ENCODE results near the gene ATP13A1.
"Not testable (repeated sequence)": the region's sequence is repeated elsewhere in the genome, so short reads cannot be mapped to it uniquely, and the experiment has no call there.

DNA sequence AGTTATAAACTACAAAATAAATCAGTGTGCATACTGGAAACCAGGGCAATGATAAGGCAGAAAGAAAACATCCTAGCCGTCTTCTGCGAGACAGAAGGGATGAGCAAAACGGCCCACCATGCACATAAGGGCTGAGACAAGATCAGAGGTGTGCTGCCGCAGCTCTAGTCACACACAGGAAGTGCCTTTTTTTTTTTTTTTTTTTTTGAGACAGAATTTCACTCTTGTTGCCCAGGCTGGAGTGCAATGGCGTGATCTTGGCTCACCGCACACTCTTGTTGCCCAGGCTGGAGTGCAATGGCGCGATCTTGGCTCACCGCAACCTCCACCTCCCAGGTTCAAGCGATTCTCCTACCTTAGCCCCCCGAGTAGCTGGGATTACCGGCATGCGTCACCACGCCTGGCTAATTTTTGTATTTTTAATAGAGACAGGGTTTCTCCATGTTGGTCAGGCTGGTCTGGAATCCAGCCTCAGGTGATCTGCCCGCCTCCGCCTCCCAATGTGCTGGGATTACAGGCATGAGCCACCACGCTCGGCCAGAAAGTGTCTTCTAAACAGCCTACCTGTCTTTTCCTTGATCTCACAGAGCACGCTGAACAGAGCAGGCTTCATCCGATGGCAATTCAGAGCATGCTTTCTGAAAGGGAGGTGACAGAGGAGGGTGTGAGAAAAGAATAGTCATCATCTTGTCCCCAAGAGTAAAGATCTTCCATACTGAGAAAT lies 64.6 kb downstream of the ATP13A1 start:
- TF ChIP-seq, protein P1, sequence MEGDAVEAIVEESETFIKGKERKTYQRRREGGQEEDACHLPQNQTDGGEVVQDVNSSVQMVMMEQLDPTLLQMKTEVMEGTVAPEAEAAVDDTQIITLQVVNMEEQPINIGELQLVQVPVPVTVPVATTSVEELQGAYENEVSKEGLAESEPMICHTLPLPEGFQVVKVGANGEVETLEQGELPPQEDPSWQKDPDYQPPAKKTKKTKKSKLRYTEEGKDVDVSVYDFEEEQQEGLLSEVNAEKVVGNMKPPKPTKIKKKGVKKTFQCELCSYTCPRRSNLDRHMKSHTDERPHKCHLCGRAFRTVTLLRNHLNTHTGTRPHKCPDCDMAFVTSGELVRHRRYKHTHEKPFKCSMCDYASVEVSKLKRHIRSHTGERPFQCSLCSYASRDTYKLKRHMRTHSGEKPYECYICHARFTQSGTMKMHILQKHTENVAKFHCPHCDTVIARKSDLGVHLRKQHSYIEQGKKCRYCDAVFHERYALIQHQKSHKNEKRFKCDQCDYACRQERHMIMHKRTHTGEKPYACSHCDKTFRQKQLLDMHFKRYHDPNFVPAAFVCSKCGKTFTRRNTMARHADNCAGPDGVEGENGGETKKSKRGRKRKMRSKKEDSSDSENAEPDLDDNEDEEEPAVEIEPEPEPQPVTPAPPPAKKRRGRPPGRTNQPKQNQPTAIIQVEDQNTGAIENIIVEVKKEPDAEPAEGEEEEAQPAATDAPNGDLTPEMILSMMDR (IDR thresholded peaks at IDR 0.05) = not testable (repeated sequence)
- TF ChIP-seq POLR2A (IDR thresholded peaks at IDR 0.05) = not testable (repeated sequence)

Data from Peyer's patch (tissue), 4 donors.